ENCODE measurements around the gene IL21R.

- no peak for TF ChIP-seq RARB (CRISPR knock-in tag; IDR thresholded peaks at IDR 0.05)
- no peak for TF ChIP-seq ZC3H10 (CRISPR knock-in tag; IDR thresholded peaks at IDR 0.05)
- no peak for TF ChIP-seq TOX (CRISPR knock-in tag; IDR thresholded peaks at IDR 0.05; ENCODE audit: borderline replicate concordance)
- TF ChIP-seq BACH2 (CRISPR knock-in tag; IDR thresholded peaks at IDR 0.05; ENCODE audit: borderline replicate concordance) = no peak
- no peak for TF ChIP-seq ARNTL (CRISPR knock-in tag; IDR thresholded peaks at IDR 0.05; ENCODE audit: borderline replicate concordance, low read depth)
- no peak for TF ChIP-seq CSRNP3 (CRISPR knock-in tag; IDR thresholded peaks at IDR 0.05)
- no peak for TF ChIP-seq PATZ1 (CRISPR knock-in tag; IDR thresholded peaks at IDR 0.05; ENCODE audit: borderline replicate concordance)
- TF ChIP-seq ZFP3 (CRISPR knock-in tag; IDR thresholded peaks at IDR 0.05) = no peak
- no peak for TF ChIP-seq ZNF8 (CRISPR knock-in tag; IDR thresholded peaks at IDR 0.05)
- TF ChIP-seq ESRRG (CRISPR knock-in tag; IDR thresholded peaks at IDR 0.05) = no peak
- no peak for TF ChIP-seq ZNF70 (CRISPR knock-in tag; IDR thresholded peaks at IDR 0.05)
- TF ChIP-seq PPARA (CRISPR knock-in tag; IDR thresholded peaks at IDR 0.05; ENCODE audit: borderline replicate concordance) = no peak
These were observed 33.6 kb upstream of the IL21R start for GRCh38 chr16:27368358-27368722.
